SK-N-SH treated with all-trans-retinoic acid at 6 μM for 48 hours (cell line): ENCODE results near the gene TAF1A.

Source experiments
- ARNTL ChIP-seq: fragments of 450-650 bp; formaldehyde crosslinking; IDR thresholded peaks from 2 replicates; pipeline ENCODE4 v1.5.0; 2020; ENCODE audit warnings: low read depth, mild to moderate bottlenecking, moderate library complexity, borderline replicate concordance
- PATZ1 ChIP-seq: fragments of 250-450 bp; sonication (Bioruptor Pico); IDR thresholded peaks from 2 replicates; pipeline ENCODE4 v1.8.0; 2020; ENCODE audit warnings: mild to moderate bottlenecking, moderate library complexity, borderline replicate concordance
- TCF4 ChIP-seq: fragments of 250-450 bp; sonication (Bioruptor Pico); IDR thresholded peaks from 2 replicates; pipeline ENCODE4 v1.8.0; 2021; ENCODE audit warnings: mild to moderate bottlenecking, moderate library complexity, borderline replicate concordance
- ZFP3 ChIP-seq: fragments of 250-450 bp; sonication (Bioruptor Pico); IDR thresholded peaks from 2 replicates; pipeline ENCODE4 v1.5.0; 2020; ENCODE audit warnings: mild to moderate bottlenecking, moderate library complexity

DNA sequence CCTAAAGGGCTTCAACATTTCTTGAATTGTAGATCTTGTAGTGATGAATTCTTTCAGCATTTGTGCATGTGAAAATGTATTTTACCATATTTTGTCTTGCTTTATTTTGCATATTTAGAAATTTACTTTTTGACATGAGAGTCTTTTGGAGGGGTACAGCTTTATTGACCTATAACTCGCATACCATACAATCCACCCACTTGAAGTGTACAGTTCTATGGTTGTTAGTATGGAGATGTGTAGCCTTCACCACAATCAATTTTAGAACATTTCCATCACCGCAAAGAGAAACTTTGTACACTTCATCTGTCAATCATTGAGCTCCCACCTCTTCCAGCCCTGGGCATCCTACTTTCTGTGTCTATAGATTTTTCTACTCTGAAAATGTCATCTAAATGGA lies 21.0 kb upstream of the TAF1A start:
- TF ChIP-seq PATZ1 (CRISPR knock-in tag) (no peak), TCF4 (CRISPR knock-in tag) (no peak), ARNTL (no peak), ZFP3 (CRISPR knock-in tag) (no peak)
